HCT116 (cell line): ENCODE measurements around the gene ANGPTL8. TPM values are rescaled to one million over a fixed set of nuclear protein-coding genes. Genes with fewer than 3 reads are reported as not detected.

ENCODE experiments used
- ATAC-seq: fragments of 200-7000 bp; cut with Tn5 transposase; 2 replicates; pipeline ENCODE4 v1.9.1; 2020; ENCODE audit warnings: mild to moderate bottlenecking, moderate library complexity
- BruUV-seq: library from RNA; stranded (reverse); fragments of 400-500 nt; replicated peaks from 2 replicates; lab custom pipeline; 2021; lab: Mats Ljungman, UMichigan
- CTCF ChIA-PET: fragments of 300-600 bp; sonication (Branson Sonifier 250); formaldehyde crosslinking; loops from one replicate; lab custom pipeline; 2021; ENCODE audit warnings: antibody characterized with exemption; lab: Charles Lee
- POLR2A ChIA-PET: fragments of 300-600, 350-600 bp; sonication (Branson Sonifier 250); formaldehyde crosslinking; loops from one replicate; lab custom pipeline; 2021; ENCODE audit warnings: antibody characterized with exemption; lab: Charles Lee
- RAD21 ChIA-PET, 2 experiments: fragments of 300-600 bp; sonication (Branson Sonifier 250); formaldehyde crosslinking; loops; one replicate each; lab custom pipeline; 2023; ENCODE audit warnings: low total read pairs in 2 of 2; ENCODE audit not compliant: uncharacterized antibody in 2 of 2, unreplicated experiment in 2 of 2, low non-redundant PET in 1 of 2; lab: Charles Lee
- DNase-seq: peaks from one replicate; pipeline ENCODE4 v3.0.0-alpha.2; 2010; ENCODE audit warnings: low read depth, low spot score
- H2AFZ ChIP-seq: fragments of 200-600 bp; shearing (Covaris generic), sonication (generic); 2 replicates; pipeline ENCODE4 v1.6.1; 2017; ENCODE audit warnings: low read depth, mixed run types, mixed read lengths, antibody characterized with exemption, low read length; ENCODE audit not compliant: poor library complexity, severe bottlenecking
- H3K27ac ChIP-seq: 2 replicates; pipeline ENCODE4 v1.5.1; 2012; ENCODE audit warnings: low read depth, low read length
- H3K27me3 ChIP-seq: fragments of 200-600 bp; sonication (generic); 2 replicates; pipeline ENCODE4 v1.6.1; 2016; ENCODE audit warnings: mixed run types, low read length, mixed read lengths; ENCODE audit not compliant: insufficient read depth
- H3K36me3 ChIP-seq, 2 experiments: fragments of 200-500 bp in 1 of 2; fragments of 200-600 bp in 1 of 2; sonication (Bioruptor generic) in 1 of 2; sonication (generic) in 1 of 2; 2 replicates each; pipeline versions ENCODE4 v1.5.1 to v1.6.1; 2014 to 2016; ENCODE audit warnings: low read length in 2 of 2, inconsistent platforms in 1 of 2, mixed read lengths in 1 of 2, mixed run types in 1 of 2; ENCODE audit not compliant: insufficient read depth in 2 of 2, control insufficient read depth in 1 of 2
- H3K4me1 ChIP-seq, 2 experiments: fragments of 200-600 bp in 1 of 2; sonication (generic) in 1 of 2; 2 replicates each; pipeline versions ENCODE4 v1.5.1 to v1.6.1; 2012 to 2017; ENCODE audit warnings: low read length in 2 of 2, inconsistent platforms in 1 of 2, mild to moderate bottlenecking in 1 of 2, mixed read lengths in 1 of 2, mixed run types in 1 of 2, moderate library complexity in 1 of 2; ENCODE audit not compliant: insufficient read depth in 2 of 2, control insufficient read depth in 1 of 2
- H3K4me2 ChIP-seq: fragments of 200-600 bp; sonication (generic); 2 replicates; pipeline ENCODE4 v1.6.1; 2017; ENCODE audit warnings: mixed run types, low read length, mixed read lengths
- H3K4me3 ChIP-seq, 2 experiments: fragments of 200-600 bp in 1 of 2; sonication (generic) in 1 of 2; replicated peaks in 1 of 2; 2 replicates each; pipeline ENCODE4 v1.5.1; 2011 to 2016; ENCODE audit warnings: low read length in 2 of 2, control low read depth in 1 of 2, low read depth in 1 of 2, mild to moderate bottlenecking in 1 of 2, mixed read lengths in 1 of 2, mixed run types in 1 of 2
- H3K79me2 ChIP-seq: fragments of 200-600 bp; sonication (generic); 2 replicates; pipeline ENCODE4 v1.6.1; 2017; ENCODE audit warnings: mild to moderate bottlenecking, mixed run types, low read length, moderate library complexity, mixed read lengths; ENCODE audit not compliant: insufficient read depth
- H3K9ac ChIP-seq: fragments of 200-600 bp; sonication (generic); 2 replicates; pipeline ENCODE4 v1.6.1; 2016; ENCODE audit warnings: low read length, mixed read lengths
- H3K9me2 ChIP-seq: fragments of 200-600 bp; sonication (generic), shearing (Covaris generic); 2 replicates; pipeline ENCODE4 v1.6.1; 2017; ENCODE audit warnings: mixed run types, mild to moderate bottlenecking, moderate library complexity; ENCODE audit not compliant: insufficient read depth
- H3K9me3 ChIP-seq, 2 experiments: fragments of 200-500 bp in 1 of 2; fragments of 200-600 bp in 1 of 2; sonication (Bioruptor generic) in 1 of 2; sonication (generic) in 1 of 2; 2 replicates each; pipeline ENCODE4 v1.6.1; 2014 to 2017; ENCODE audit warnings: low read length in 2 of 2, mixed read lengths in 2 of 2, inconsistent platforms in 1 of 2, low read depth in 1 of 2, mild to moderate bottlenecking in 1 of 2, mixed run types in 1 of 2, moderate library complexity in 1 of 2; ENCODE audit not compliant: control insufficient read depth in 1 of 2, insufficient read depth in 1 of 2
- H4K20me1 ChIP-seq: fragments of 200-600 bp; sonication (generic), shearing (Covaris generic); 2 replicates; pipeline ENCODE4 v1.6.1; 2017; ENCODE audit warnings: mixed run types, mild to moderate bottlenecking, moderate library complexity; ENCODE audit not compliant: insufficient read depth
- ATF3 ChIP-seq: IDR thresholded peaks from 2 replicates; pipeline ENCODE4 v1.6.1; 2012
- CBX3 ChIP-seq: IDR thresholded peaks from 2 replicates; pipeline ENCODE4 v1.6.1; 2012; ENCODE audit warnings: low read depth
- CTCF ChIP-seq, 3 experiments: fragments of 200-600 bp in 1 of 3; sonication (generic) in 1 of 3; IDR thresholded peaks in 2 of 3; conservative IDR thresholded peaks in 1 of 3; 2 replicates each; pipeline ENCODE4 v1.5.1; 2012 to 2017; ENCODE audit warnings: low read depth in 2 of 3, low read length in 2 of 3, antibody characterized with exemption in 1 of 3, borderline replicate concordance in 1 of 3, control low read depth in 1 of 3, mild to moderate bottlenecking in 1 of 3, mixed read lengths in 1 of 3, mixed run types in 1 of 3, moderate library complexity in 1 of 3; ENCODE audit not compliant: insufficient read depth in 1 of 3
- EGR1 ChIP-seq: IDR thresholded peaks from 2 replicates; pipeline ENCODE4 v1.6.1; 2012; ENCODE audit warnings: low read depth
- EZH2 ChIP-seq: fragments of 200-600 bp; sonication (generic); IDR thresholded peaks from 2 replicates; pipeline ENCODE4 v1.6.1; 2017; ENCODE audit warnings: antibody characterized with exemption, mixed run types
- FOSL1 ChIP-seq: IDR thresholded peaks from 2 replicates; pipeline ENCODE4 v1.6.1; 2012; ENCODE audit warnings: low read depth
- POLR2AphosphoS5 ChIP-seq: IDR thresholded peaks from 2 replicates; pipeline ENCODE4 v1.6.1; 2011; ENCODE audit warnings: mild to moderate bottlenecking, low read depth, low read length, moderate library complexity
- RAD21 ChIP-seq: IDR thresholded peaks from 2 replicates; pipeline ENCODE4 v1.6.1; 2012; ENCODE audit warnings: low read depth, mild to moderate bottlenecking
- SIN3A ChIP-seq: IDR thresholded peaks from 2 replicates; pipeline ENCODE4 v1.6.1; 2012; ENCODE audit warnings: low read depth
- SP1 ChIP-seq: IDR thresholded peaks from 2 replicates; pipeline ENCODE4 v1.6.1; 2012; ENCODE audit warnings: low read depth
- SRF ChIP-seq: IDR thresholded peaks from 2 replicates; pipeline ENCODE4 v1.6.1; 2012; ENCODE audit warnings: low read depth
- YY1 ChIP-seq: IDR thresholded peaks from 2 replicates; pipeline ENCODE4 v1.6.1; 2011; ENCODE audit warnings: low read length, low read depth, moderate library complexity, mild to moderate bottlenecking; ENCODE audit not compliant: insufficient replicate concordance; ENCODE audit errors: extremely low read depth
- ZBTB33 ChIP-seq: IDR thresholded peaks from 2 replicates; pipeline ENCODE4 v1.6.1; 2011; ENCODE audit warnings: mild to moderate bottlenecking, low read length, moderate library complexity; ENCODE audit not compliant: insufficient replicate concordance; ENCODE audit errors: extremely low read depth
- ZFX ChIP-seq: fragments of 450-650 bp; IDR thresholded peaks from 2 replicates; pipeline ENCODE4 v1.6.1; 2017
- ZNF274 ChIP-seq: fragments of 200-500 bp; sonication (Bioruptor generic); IDR thresholded peaks from 2 replicates; pipeline ENCODE4 v1.6.1; 2014; ENCODE audit warnings: mild to moderate bottlenecking, low read depth, low read length, inconsistent platforms
- intact Hi-C: fragments of 100-400 bp; cut with micrococcal nuclease; formaldehyde crosslinking; loops from 2 replicates; pipeline ENCODE4 v1.10.0; 2022
- total RNA-seq: library from RNA; stranded (reverse); gene quantifications from one replicate; pipeline ENCODE4 v1.2.1, GENCODE V29; 2021; ENCODE audit not compliant: unreplicated experiment

The ANGPTL8 gene
- total RNA-seq, 1 experiment from 2014 or later: not detected

- ChIA-PET RAD21 (no interaction called here), POLR2A (no interaction called here), CTCF (interaction anchor here (1.0 kb wide), 1 partner anchor 85 kb away, joined by 3 read pairs; no protein-coding TSS in a partner anchor)
- Histone ChIP-seq H3K36me3 (peaks cover 6 to 14% of the 10 kb centered on the region in 2 experiments; a peak in 3 of 4 replicates), H3K27me3 (no peaks in the 10 kb centered on the region), H3K9me3 (peaks cover 6 to 11% of the 10 kb centered on the region in 2 experiments; a peak in 2 of 4 replicates), H3K4me3 (no peak overlapping the region), H3K27ac (no peak overlapping the region), H2AFZ (no peak overlapping the region), H3K79me2 (no peaks in the 10 kb centered on the region), H3K4me2 (no peak overlapping the region), H4K20me1 (no peaks in the 10 kb centered on the region), H3K4me1 (peaks cover 4 to 8% of the 10 kb centered on the region in 2 experiments; a peak in 3 of 4 replicates), H3K9me2 (no peaks in the 10 kb centered on the region), H3K9ac (no peak overlapping the region)
- ATAC-seq (no peak), DNase-seq (no peak)
- TF ChIP-seq POLR2AphosphoS5: no peak
- no peak for TF ChIP-seq ZNF274
- TF ChIP-seq ZFX: no peak
- no peak for TF ChIP-seq EZH2
- BruUV-seq: no TSS peak
- intact Hi-C loops: no loop called here
These were observed 16.2 kb upstream of the ANGPTL8 start for GRCh38 chr19:11223200-11223599.

- H3K27ac ChIP-seq: no peak overlapping the region
- no peak overlapping the region for H2AFZ ChIP-seq
- peaks cover 6 to 11% of the 10 kb centered on the region in 2 experiments; a peak in 2 of 4 replicates for H3K9me3 ChIP-seq
- POLR2A ChIA-PET: no interaction called here
- no peak overlapping the region for H3K9ac ChIP-seq
- no peak overlapping the region for H3K4me2 ChIP-seq
- DNase-seq (no peak), ATAC-seq (no peak)
- no peak overlapping the region for H3K4me3 ChIP-seq
- H3K4me1 ChIP-seq: peaks cover 4 to 8% of the 10 kb centered on the region in 2 experiments; a peak in 3 of 4 replicates
- no peaks in the 10 kb centered on the region for H3K27me3 ChIP-seq
- no peaks in the 10 kb centered on the region for H4K20me1 ChIP-seq
- no TSS peak for BruUV-seq
- peaks cover 6 to 14% of the 10 kb centered on the region in 2 experiments; a peak in 3 of 4 replicates for H3K36me3 ChIP-seq
- H3K9me2 ChIP-seq: no peaks in the 10 kb centered on the region
- CTCF ChIA-PET: no interaction called here
- no peaks in the 10 kb centered on the region for H3K79me2 ChIP-seq
- RAD21 ChIA-PET: no interaction called here
- intact Hi-C loops: no loop called here
- TF ChIP-seq ATF3 (no peak), YY1 (no peak), EGR1 (no peak), EZH2 (no peak), POLR2AphosphoS5 (no peak), SRF (no peak), ZBTB33 (no peak), SIN3A (no peak), ZNF274 (no peak), CBX3 (no peak), SP1 (no peak), CTCF (IDR thresholded peaks at IDR 0.05 in 2 of 3, conservative IDR thresholded peaks at IDR 0.05 in 1 of 3; ENCODE audit: borderline replicate concordance in 1 of 3, insufficient read depth in 1 of 3, low read depth in 2 of 3, low read length in 2 of 3) (no peak), FOSL1 (no peak), RAD21 (no peak), ZFX (no peak)
These were observed 15.0 kb upstream of the ANGPTL8 start for GRCh38 chr19:11224429-11224828.
